Measurements from ENCODE around the gene CAVIN2. TPM values are rescaled to one million over a fixed set of nuclear protein-coding genes. Genes with fewer than 3 reads are reported as not detected.

The CAVIN2 gene
- total and polyA plus RNA-seq, 2 experiments from 2014 or later = 2.0 to 4.8 TPM

- H3K27ac ChIP-seq = peak overlapping the region; percentile 88
These were observed 17.9 kb upstream of the CAVIN2 start for GRCh38 chr2:191864628-191865374.

GRCh38 chr2:191863988-191864387, 17.1 kb upstream of the CAVIN2 start:
- no peak for DNase-seq (ENCODE audit: low spot score)
- no peak overlapping the region for H3K4me3 ChIP-seq
- no peaks in the 10 kb centered on the region for H3K36me3 ChIP-seq (replicated peaks; ENCODE audit: insufficient read depth, low read depth)
- peak overlapping the region; percentile 28 for H3K27ac ChIP-seq
- H2AFZ ChIP-seq = no peak overlapping the region
- no peaks in the 10 kb centered on the region for H3K27me3 ChIP-seq
- H3K79me2 ChIP-seq = no peaks in the 10 kb centered on the region
- H3K9me2 ChIP-seq (replicated peaks; ENCODE audit: insufficient read depth) = no peaks in the 10 kb centered on the region
- TF ChIP-seq EZH2phosphoT487 (IDR thresholded peaks at IDR 0.05; ENCODE audit: low read depth, severe bottlenecking, unreplicated experiment) (no peak), EZH2 (IDR thresholded peaks at IDR 0.05; ENCODE audit: borderline replicate concordance) (no peak), CTCF (IDR thresholded peaks at IDR 0.05; ENCODE audit: poor library complexity) (no peak)
- H4K20me1 ChIP-seq (ENCODE audit: insufficient read depth, poor library complexity, severe bottlenecking) = no peaks in the 10 kb centered on the region
- peaks cover 27% of the 10 kb centered on the region for H3K4me1 ChIP-seq (ENCODE audit: insufficient read depth)
- 63% methylated on average over 2 of the region's 2 CpGs for WGBS (ENCODE audit: low lambda C conversion rate, missing lambda C conversion rate)
- no peak overlapping the region for H3K4me2 ChIP-seq
- no peaks in the 10 kb centered on the region for H3K9me3 ChIP-seq (ENCODE audit: low read depth)

More at GRCh38 chr2:191864628-191865374, 17.9 kb upstream of the CAVIN2 start:
- Histone ChIP-seq H4K20me1 (ENCODE audit: insufficient read depth, poor library complexity, severe bottlenecking) (no peaks in the 10 kb centered on the region), H3K4me3 (no peak overlapping the region), H3K79me2 (no peaks in the 10 kb centered on the region), H3K9me3 (ENCODE audit: low read depth) (no peaks in the 10 kb centered on the region), H3K4me1 (ENCODE audit: insufficient read depth) (peaks cover 27% of the 10 kb centered on the region), H3K4me2 (no peak overlapping the region), H3K36me3 (replicated peaks; ENCODE audit: insufficient read depth, low read depth) (no peaks in the 10 kb centered on the region), H3K27me3 (no peaks in the 10 kb centered on the region), H3K9me2 (replicated peaks; ENCODE audit: insufficient read depth) (no peaks in the 10 kb centered on the region), H2AFZ (no peak overlapping the region)
- 50% methylated on average over 7 of the region's 7 CpGs for WGBS (ENCODE audit: low lambda C conversion rate, missing lambda C conversion rate)
- TF ChIP-seq EZH2 (IDR thresholded peaks at IDR 0.05; ENCODE audit: borderline replicate concordance) = no peak
- TF ChIP-seq CTCF (IDR thresholded peaks at IDR 0.05; ENCODE audit: poor library complexity) = no peak
- TF ChIP-seq EZH2phosphoT487 (IDR thresholded peaks at IDR 0.05; ENCODE audit: low read depth, severe bottlenecking, unreplicated experiment) = no peak
- peak; percentile 19 for DNase-seq (ENCODE audit: low spot score)

GRCh38 chr2:191862156-191862775, 15.4 kb upstream of the CAVIN2 start:
- 90% methylated on average over 4 of the region's 4 CpGs for WGBS (ENCODE audit: low lambda C conversion rate, missing lambda C conversion rate)
- H3K4me2 ChIP-seq = no peak overlapping the region
- no peaks in the 10 kb centered on the region for H3K9me2 ChIP-seq (replicated peaks; ENCODE audit: insufficient read depth)
- no peaks in the 10 kb centered on the region for H3K79me2 ChIP-seq
- H4K20me1 ChIP-seq (ENCODE audit: insufficient read depth, poor library complexity, severe bottlenecking) = no peaks in the 10 kb centered on the region
- H3K4me1 ChIP-seq (ENCODE audit: insufficient read depth) = peaks cover 23% of the 10 kb centered on the region
- no peaks in the 10 kb centered on the region for H3K36me3 ChIP-seq (replicated peaks; ENCODE audit: insufficient read depth, low read depth)
- TF ChIP-seq CTCF (IDR thresholded peaks at IDR 0.05; ENCODE audit: poor library complexity) = no peak
- TF ChIP-seq EZH2phosphoT487 (IDR thresholded peaks at IDR 0.05; ENCODE audit: low read depth, severe bottlenecking, unreplicated experiment) = no peak
- no peak for DNase-seq (ENCODE audit: low spot score)
- no peaks in the 10 kb centered on the region for H3K9me3 ChIP-seq (ENCODE audit: low read depth)
- no peak overlapping the region for H2AFZ ChIP-seq
- H3K27ac ChIP-seq = no peak overlapping the region
- H3K4me3 ChIP-seq = no peak overlapping the region
- H3K27me3 ChIP-seq = no peaks in the 10 kb centered on the region
